ENCODE data around the gene KCNT2. TPM values are rescaled to one million over a fixed set of nuclear protein-coding genes. Genes with fewer than 3 reads are reported as not detected.
"Not testable (repeated sequence)": the region's sequence is repeated elsewhere in the genome, so short reads cannot be mapped to it uniquely, and the experiment has no call there.

KCNT2 gene
- total RNA-seq, 5 donors from 2014 or later (not counting 1 experiment from before 2014, with no cell fraction given), result 0.07 TPM; not detected in 4

GRCh38 chr1:196535727-196536126, 72.5 kb downstream of the KCNT2 start:
- ATAC-seq (replicated peaks in 1 of 4) (peak in 1 of 4 experiments; percentile 20), DNase-seq (peak in 1 of 35 experiments; percentile 18)
- Histone ChIP-seq H3K4me1 (ENCODE audit: control insufficient read depth in 1 of 2, extremely low read depth in 1 of 2, insufficient read depth in 2 of 2, low read length in 2 of 2) (no peaks in the 10 kb centered on the region), H3K9me3 (no peaks in the 10 kb centered on the region), H3K27me3 (replicated peaks in 1 of 2; ENCODE audit: control insufficient read depth in 2 of 2, extremely low read depth in 1 of 2, insufficient read depth in 2 of 2, low read length in 1 of 2) (no peaks in the 10 kb centered on the region), H3K4me3 (ENCODE audit: control insufficient read depth in 1 of 2, extremely low read depth in 1 of 2, low read length in 1 of 2) (no peak overlapping the region), H3K27ac (ENCODE audit: low read length) (no peak overlapping the region), H3K36me3 (ENCODE audit: control insufficient read depth in 2 of 2, extremely low read depth in 1 of 2, insufficient read depth in 1 of 2, low read length in 1 of 2) (no peaks in the 10 kb centered on the region)
- H3K27ac Mint-ChIP-seq, result no peak overlapping the region
- no peak overlapping the region for H3K4me3 Mint-ChIP-seq
- CTCF ChIA-PET, result no interaction called here
- H3K36me3 Mint-ChIP-seq, result no peaks in the 10 kb centered on the region
- POLR2A ChIA-PET, result no interaction called here
- WGBS (ENCODE audit: insufficient coverage), result 61% methylated on average over 3 of the region's 3 CpGs
- H3K9me3 Mint-ChIP-seq, result peaks cover 10 to 16% (median 10%) of the 10 kb centered on the region in 3 donors
- no peaks in the 10 kb centered on the region for H3K4me1 Mint-ChIP-seq
- no peaks in the 10 kb centered on the region for H3K27me3 Mint-ChIP-seq

GRCh38 chr1:196531737-196532524, 76.3 kb downstream of the KCNT2 start:
- DNase-seq (no peak), ATAC-seq (replicated peaks in 1 of 4) (no peak)
- Histone ChIP-seq H3K27me3 (replicated peaks in 1 of 2; ENCODE audit: control insufficient read depth in 2 of 2, extremely low read depth in 1 of 2, insufficient read depth in 2 of 2, low read length in 1 of 2) (no peaks in the 10 kb centered on the region), H3K4me1 (ENCODE audit: control insufficient read depth in 1 of 2, extremely low read depth in 1 of 2, insufficient read depth in 2 of 2, low read length in 2 of 2) (no peaks in the 10 kb centered on the region), H3K36me3 (ENCODE audit: control insufficient read depth in 2 of 2, extremely low read depth in 1 of 2, insufficient read depth in 1 of 2, low read length in 1 of 2) (no peaks in the 10 kb centered on the region), H3K27ac (ENCODE audit: low read length) (no peak overlapping the region), H3K9me3 (no peaks in the 10 kb centered on the region), H3K4me3 (ENCODE audit: control insufficient read depth in 1 of 2, extremely low read depth in 1 of 2, low read length in 1 of 2) (no peak overlapping the region)
- H3K9me3 Mint-ChIP-seq, result peaks cover 4 to 9% (median 7%) of the 10 kb centered on the region in 3 donors
- no peaks in the 10 kb centered on the region for H3K4me1 Mint-ChIP-seq
- H3K27ac Mint-ChIP-seq, result no peak overlapping the region
- no peak overlapping the region for H3K4me3 Mint-ChIP-seq
- no peaks in the 10 kb centered on the region for H3K36me3 Mint-ChIP-seq
- WGBS (ENCODE audit: insufficient coverage), result 100% methylated on average over 1 of the region's 3 CpGs
- ChIA-PET POLR2A (no interaction called here), CTCF (no interaction called here)
- H3K27me3 Mint-ChIP-seq, result no peaks in the 10 kb centered on the region

- H3K4me1 ChIP-seq (ENCODE audit: control insufficient read depth in 1 of 2, extremely low read depth in 1 of 2, insufficient read depth in 2 of 2, low read length in 2 of 2), result no peaks in the 10 kb centered on the region
- no peaks in the 10 kb centered on the region for H3K27me3 ChIP-seq (replicated peaks in 1 of 2; ENCODE audit: control insufficient read depth in 2 of 2, extremely low read depth in 1 of 2, insufficient read depth in 2 of 2, low read length in 1 of 2)
- ChIA-PET POLR2A (no interaction called here), CTCF (no interaction called here)
- Mint-ChIP-seq H3K36me3 (no peaks in the 10 kb centered on the region), H3K4me1 (no peaks in the 10 kb centered on the region), H3K27ac (no peak overlapping the region), H3K27me3 (no peaks in the 10 kb centered on the region), H3K9me3 (peaks cover 8 to 16% (median 8%) of the 10 kb centered on the region in 3 donors), H3K4me3 (no peak overlapping the region)
- no peak for ATAC-seq (replicated peaks in 1 of 4)
- no peaks in the 10 kb centered on the region for H3K9me3 ChIP-seq
- DNase-seq, result no peak
- H3K4me3 ChIP-seq (ENCODE audit: control insufficient read depth in 1 of 2, extremely low read depth in 1 of 2, low read length in 1 of 2), result no peak overlapping the region
- no peaks in the 10 kb centered on the region for H3K36me3 ChIP-seq (ENCODE audit: control insufficient read depth in 2 of 2, extremely low read depth in 1 of 2, insufficient read depth in 1 of 2, low read length in 1 of 2)
- WGBS (ENCODE audit: insufficient coverage), result no CpG with 5 or more reads among the region's 2 CpGs
- no peak overlapping the region for H3K27ac ChIP-seq (ENCODE audit: low read length)
These were observed 80.3 kb downstream of the KCNT2 start for GRCh38 chr1:196527919-196528318.

GRCh38 chr1:196522574-196523345, 85.5 kb downstream of the KCNT2 start:
- POLR2A ChIA-PET; H3K4me1 ChIP-seq (ENCODE audit: control insufficient read depth in 1 of 2, extremely low read depth in 1 of 2, insufficient read depth in 2 of 2, low read length in 2 of 2); H3K27ac Mint-ChIP-seq; H3K36me3 Mint-ChIP-seq; H3K4me1 Mint-ChIP-seq; ATAC-seq (replicated peaks in 1 of 4); DNase-seq; H3K27ac ChIP-seq (ENCODE audit: low read length); H3K27me3 Mint-ChIP-seq; H3K4me3 Mint-ChIP-seq; CTCF ChIA-PET; H3K36me3 ChIP-seq (ENCODE audit: control insufficient read depth in 2 of 2, extremely low read depth in 1 of 2, insufficient read depth in 1 of 2, low read length in 1 of 2); H3K4me3 ChIP-seq (ENCODE audit: control insufficient read depth in 1 of 2, extremely low read depth in 1 of 2, low read length in 1 of 2); H3K9me3 ChIP-seq; H3K27me3 ChIP-seq (replicated peaks in 1 of 2; ENCODE audit: control insufficient read depth in 2 of 2, extremely low read depth in 1 of 2, insufficient read depth in 2 of 2, low read length in 1 of 2): not testable (repeated sequence)
- 60% methylated on average over 6 of the region's 12 CpGs for WGBS (ENCODE audit: insufficient coverage)
- H3K9me3 Mint-ChIP-seq, result peaks cover 17 to 25% (median 20%) of the 10 kb centered on the region in 3 donors

GRCh38 chr1:196517193-196517592, 91.0 kb downstream of the KCNT2 start:
- H3K9me3 Mint-ChIP-seq, result peaks cover 7 to 18% (median 9%) of the 10 kb centered on the region in 3 donors
- no peaks in the 10 kb centered on the region for H3K4me1 Mint-ChIP-seq
- H3K27ac Mint-ChIP-seq, result no peak overlapping the region

GRCh38 chr1:196516373-196516772, 91.9 kb downstream of the KCNT2 start:
- WGBS (ENCODE audit: insufficient coverage), result 100% methylated on average over 1 of the region's 3 CpGs
- ATAC-seq (replicated peaks in 1 of 4) (no peak), DNase-seq (no peak)
- Mint-ChIP-seq H3K36me3 (no peaks in the 10 kb centered on the region), H3K4me1 (no peaks in the 10 kb centered on the region), H3K27ac (no peak overlapping the region), H3K9me3 (peaks cover 5 to 22% (median 9%) of the 10 kb centered on the region in 3 donors), H3K4me3 (no peak overlapping the region), H3K27me3 (no peaks in the 10 kb centered on the region)
- no peaks in the 10 kb centered on the region for H3K9me3 ChIP-seq
- H3K4me1 ChIP-seq (ENCODE audit: control insufficient read depth in 1 of 2, extremely low read depth in 1 of 2, insufficient read depth in 2 of 2, low read length in 2 of 2), result no peaks in the 10 kb centered on the region
- no peaks in the 10 kb centered on the region for H3K27me3 ChIP-seq (replicated peaks in 1 of 2; ENCODE audit: control insufficient read depth in 2 of 2, extremely low read depth in 1 of 2, insufficient read depth in 2 of 2, low read length in 1 of 2)
- CTCF ChIA-PET, result interaction anchor here in 1 of 2 donors (0.5 kb wide), 1 partner anchor 368 kb away, joined by 5 read pairs; no protein-coding TSS in a partner anchor
- H3K4me3 ChIP-seq (ENCODE audit: control insufficient read depth in 1 of 2, extremely low read depth in 1 of 2, low read length in 1 of 2), result no peak overlapping the region
- POLR2A ChIA-PET, result no interaction called here
- no peaks in the 10 kb centered on the region for H3K36me3 ChIP-seq (ENCODE audit: control insufficient read depth in 2 of 2, extremely low read depth in 1 of 2, insufficient read depth in 1 of 2, low read length in 1 of 2)
- H3K27ac ChIP-seq (ENCODE audit: low read length), result no peak overlapping the region

More at GRCh38 chr1:196517193-196517592, 91.0 kb downstream of the KCNT2 start:
- H3K36me3 Mint-ChIP-seq, result no peaks in the 10 kb centered on the region
- H3K27me3 Mint-ChIP-seq, result no peaks in the 10 kb centered on the region
- H3K9me3 ChIP-seq, result no peaks in the 10 kb centered on the region
- H3K4me1 ChIP-seq (ENCODE audit: control insufficient read depth in 1 of 2, extremely low read depth in 1 of 2, insufficient read depth in 2 of 2, low read length in 2 of 2), result no peaks in the 10 kb centered on the region
- no peak overlapping the region for H3K4me3 ChIP-seq (ENCODE audit: control insufficient read depth in 1 of 2, extremely low read depth in 1 of 2, low read length in 1 of 2)
- no peak overlapping the region for H3K27ac ChIP-seq (ENCODE audit: low read length)
- no peak for DNase-seq
- H3K4me3 Mint-ChIP-seq, result no peak overlapping the region
- ChIA-PET POLR2A (no interaction called here), CTCF (no interaction called here)
- H3K27me3 ChIP-seq (replicated peaks in 1 of 2; ENCODE audit: control insufficient read depth in 2 of 2, extremely low read depth in 1 of 2, insufficient read depth in 2 of 2, low read length in 1 of 2), result no peaks in the 10 kb centered on the region
- no peaks in the 10 kb centered on the region for H3K36me3 ChIP-seq (ENCODE audit: control insufficient read depth in 2 of 2, extremely low read depth in 1 of 2, insufficient read depth in 1 of 2, low read length in 1 of 2)
- no peak for ATAC-seq (replicated peaks in 1 of 4)

Data from T-cell (primary cell).